NCI-H1048 (cell line): ENCODE results near the gene SIAH1.
"Not testable (repeated sequence)": the region's sequence is repeated elsewhere in the genome, so short reads cannot be mapped to it uniquely, and the experiment has no call there.

ENCODE experiments used
- DNase-seq: peaks from one replicate; lab custom pipeline; 2025; lab: John Stamatoyannopoulos, UW

The SIAH1 gene

GRCh38 chr16:48366165-48367093, 18.8 kb downstream of the SIAH1 start:
- no peak for DNase-seq

DNA sequence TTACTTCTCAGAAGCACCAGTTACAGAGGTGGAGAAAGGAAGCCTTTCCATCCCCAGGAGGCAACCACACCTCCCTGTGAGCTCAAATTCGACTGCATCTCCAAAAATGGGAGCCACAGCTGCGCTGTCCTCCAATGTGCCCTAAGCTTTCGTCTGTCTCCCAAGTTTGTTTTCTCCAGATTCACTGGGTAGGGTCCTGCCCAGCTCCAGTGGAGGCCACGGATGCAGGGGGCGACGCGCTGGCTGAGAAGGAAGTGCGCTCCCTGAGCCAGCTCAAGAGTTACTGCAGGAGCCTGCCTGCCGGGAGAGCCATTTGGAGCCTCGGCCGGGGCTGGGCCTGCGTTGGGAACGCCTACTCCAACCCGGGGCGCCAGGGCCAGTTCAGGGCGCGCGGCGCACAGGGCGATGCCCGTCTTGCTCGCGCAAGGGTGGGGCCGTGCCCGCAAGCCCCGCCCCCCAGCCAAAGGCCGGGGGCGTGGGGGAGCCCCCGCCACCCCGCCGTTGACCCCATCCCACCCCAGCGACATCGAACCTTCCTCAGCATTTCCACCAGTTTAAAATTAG, 19.5 kb downstream of the SIAH1 start:
- peak; percentile 9 for DNase-seq

DNA sequence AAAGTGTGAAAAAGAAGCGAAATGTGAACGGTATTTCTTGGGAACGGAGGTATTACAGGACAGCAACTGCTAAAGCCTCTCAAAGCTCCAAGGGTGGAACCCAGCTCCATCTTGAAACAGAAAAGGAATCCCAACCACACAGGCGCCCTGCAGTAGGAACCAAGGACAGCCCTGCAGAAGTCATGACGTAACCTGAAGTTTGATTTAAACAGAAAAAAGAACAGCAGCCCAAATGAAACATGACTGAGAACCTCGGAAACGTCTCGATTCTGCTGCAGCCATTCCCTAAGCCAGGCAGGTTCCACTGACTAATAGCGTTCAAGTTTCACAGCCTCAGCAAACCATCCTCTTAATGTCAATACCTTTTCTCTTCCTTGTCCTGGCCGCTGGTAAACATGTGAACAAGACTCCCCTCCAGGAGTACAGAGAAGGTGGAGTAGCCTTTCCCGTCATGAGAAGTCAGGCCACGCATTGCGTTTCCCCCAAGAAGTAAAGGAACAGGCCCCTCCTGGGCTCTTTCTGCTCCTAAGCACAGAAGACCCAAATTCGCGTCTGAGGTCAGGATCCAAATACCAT, 20.1 kb downstream of the SIAH1 start:
- DNase-seq = no peak

GRCh38 chr16:48361540-48362144, 23.6 kb downstream of the SIAH1 start:
- no peak for DNase-seq

DNA sequence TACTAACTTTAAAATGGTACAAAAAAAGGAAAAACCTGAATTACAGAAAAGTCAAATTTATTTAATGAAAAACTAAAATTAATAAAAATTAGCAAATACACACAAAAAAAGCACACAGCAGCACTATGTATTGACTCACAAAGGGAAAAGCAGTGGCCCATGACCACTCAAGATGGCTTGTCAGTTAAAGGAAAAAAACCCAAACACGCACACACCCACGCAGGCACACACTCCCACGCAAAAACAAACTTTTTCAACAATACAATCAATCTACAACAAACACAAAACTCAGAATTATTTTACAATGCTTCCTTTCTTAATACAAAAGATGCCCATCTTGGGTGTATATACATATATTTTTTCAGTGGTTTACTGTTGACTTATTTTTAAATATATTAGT, 24.2 kb downstream of the SIAH1 start:
- DNase-seq = no peak

DNA sequence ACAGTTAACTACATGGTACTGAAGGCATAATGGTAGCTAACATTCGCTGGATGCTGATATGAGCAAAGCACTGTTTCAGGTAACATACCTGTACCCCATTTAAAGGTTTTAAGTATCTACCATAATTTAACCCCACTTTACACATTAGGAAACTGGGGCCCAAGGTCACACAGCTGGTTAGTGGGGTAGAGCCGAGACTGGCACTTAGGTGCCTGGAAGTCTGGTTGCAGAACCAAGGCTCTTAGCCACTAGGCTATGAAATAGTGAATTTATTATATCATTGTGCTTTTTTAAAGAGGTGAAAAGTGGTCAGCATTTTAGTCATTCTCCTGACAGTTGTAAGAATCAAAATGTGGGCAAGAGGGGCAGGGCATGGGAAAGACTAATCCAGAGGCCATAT, 25.2 kb downstream of the SIAH1 start:
- no peak for DNase-seq

GRCh38 chr16:48358419-48358818, 26.8 kb downstream of the SIAH1 start:
- no peak for DNase-seq

DNA sequence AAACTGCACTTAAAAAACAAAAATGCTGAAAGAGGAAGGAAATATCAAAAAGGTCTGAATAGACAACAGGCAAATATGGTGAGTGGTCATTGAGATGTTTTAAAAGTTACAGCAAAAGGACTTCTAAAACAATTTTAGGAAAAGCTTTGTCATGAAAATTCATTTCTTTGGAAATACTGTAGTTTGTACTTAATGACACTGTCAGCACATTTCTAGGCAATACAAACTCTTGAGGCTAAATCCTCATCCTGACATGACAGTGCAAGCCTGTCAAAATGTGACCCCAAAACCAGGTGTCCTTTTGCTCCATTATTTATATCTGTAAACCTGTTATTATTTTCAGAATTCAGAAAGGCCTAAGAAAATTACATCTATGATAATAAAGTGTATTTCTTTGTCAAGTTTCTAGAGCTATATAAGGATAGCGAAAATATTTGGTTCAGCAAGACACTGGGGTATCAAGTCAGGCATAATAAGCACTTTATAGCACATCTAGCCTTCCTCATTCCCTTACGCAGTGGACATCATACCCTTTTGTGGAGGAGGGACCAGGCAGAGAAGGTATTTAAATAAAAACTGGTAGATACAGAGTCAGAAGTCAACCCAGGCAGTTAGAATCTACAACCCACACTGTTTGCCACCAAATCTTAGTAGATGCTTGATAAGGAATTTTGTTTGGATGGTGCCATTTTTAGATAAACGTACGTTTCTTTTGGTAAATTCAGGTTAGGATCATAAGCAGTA, 28.4 kb downstream of the SIAH1 start:
- no peak for DNase-seq

GRCh38 chr16:48354877-48355855, 30.0 kb downstream of the SIAH1 start:
- DNase-seq = no peak

GRCh38 chr16:48354385-48354784, 30.8 kb downstream of the SIAH1 start:
- not testable (repeated sequence) for DNase-seq

DNA sequence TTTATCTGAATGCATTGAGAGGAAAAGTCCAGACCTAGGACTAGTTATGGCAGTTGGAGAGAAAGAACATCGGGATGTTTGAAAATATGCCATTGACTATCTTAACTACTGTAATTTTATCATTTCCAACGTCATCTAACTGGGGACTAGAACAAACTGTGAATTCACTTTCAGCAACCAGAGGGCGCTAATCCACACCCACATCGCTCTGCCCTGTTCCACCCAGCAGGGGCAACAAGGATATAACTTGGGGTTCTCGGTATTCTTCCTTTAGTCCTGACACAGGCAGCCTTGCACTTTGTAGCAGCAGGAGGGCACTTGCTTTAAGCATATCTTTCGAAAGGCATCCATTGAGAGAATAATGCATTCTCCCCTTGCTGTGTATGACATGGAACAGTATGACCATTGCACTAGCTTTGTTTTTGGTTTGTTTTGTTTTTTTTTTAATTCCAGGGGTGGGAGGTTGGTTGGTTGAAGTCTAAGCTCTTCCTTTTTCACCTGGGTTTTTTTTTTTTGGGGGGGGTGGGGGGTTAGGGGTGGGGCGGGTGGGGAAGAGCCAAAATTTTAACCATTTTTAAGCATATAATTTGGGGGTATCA, 31.5 kb downstream of the SIAH1 start:
- no peak for DNase-seq

DNA sequence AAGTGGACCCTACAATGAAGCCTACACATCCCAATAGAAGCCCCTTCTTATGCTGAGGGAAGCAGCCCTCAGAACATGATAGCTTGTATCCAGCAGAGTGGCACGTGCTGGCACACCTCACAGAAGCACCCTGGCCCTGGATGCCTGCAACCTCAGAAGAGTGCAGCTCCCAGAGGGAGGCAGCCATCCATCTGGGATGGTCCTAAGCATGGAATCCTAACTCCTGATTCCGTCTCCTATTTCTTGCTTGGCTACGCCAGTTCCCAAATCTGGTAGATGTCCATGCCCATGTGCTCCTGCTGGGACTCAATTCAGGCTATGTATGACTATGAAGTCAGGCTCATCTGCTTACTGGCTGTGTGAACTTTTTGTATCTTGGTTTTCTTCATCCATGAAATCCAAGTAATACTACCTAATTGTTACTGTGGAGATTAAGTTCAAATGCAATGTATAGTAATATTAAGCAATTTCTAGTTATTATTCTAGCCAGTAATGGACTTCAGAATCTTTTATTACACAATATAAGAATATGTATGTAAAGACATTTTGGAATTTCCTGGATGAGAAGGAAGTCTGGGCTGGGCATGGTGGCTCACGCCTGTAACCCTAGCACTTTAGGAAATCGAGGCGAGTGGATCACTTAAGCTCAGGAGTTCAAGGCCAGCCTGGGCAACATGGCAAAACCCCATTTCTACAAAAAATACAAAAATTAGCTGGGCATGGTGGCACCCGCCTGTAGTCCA, 32.4 kb downstream of the SIAH1 start:
- DNase-seq = no peak

- no peak for DNase-seq
Observed at GRCh38 chr16:48350736-48351135, 34.5 kb downstream of the SIAH1 start.

DNA sequence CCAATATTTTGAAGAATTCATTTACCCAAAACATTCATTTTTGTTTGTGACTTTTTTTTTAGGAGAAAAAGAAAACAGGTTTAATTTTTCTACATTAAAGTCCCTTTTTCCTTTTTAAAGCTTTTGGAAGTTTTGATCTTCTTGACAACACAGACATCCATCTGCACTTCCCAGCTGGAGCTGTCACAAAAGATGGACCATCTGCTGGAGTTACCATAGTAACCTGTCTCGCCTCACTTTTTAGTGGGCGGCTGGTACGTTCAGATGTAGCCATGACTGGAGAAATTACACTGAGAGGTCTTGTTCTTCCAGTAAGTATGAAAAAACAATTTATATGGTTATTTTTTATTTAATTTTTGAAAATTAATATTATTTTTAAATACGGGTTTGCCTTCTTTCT, 37.2 kb downstream of the SIAH1 start:
- no peak for DNase-seq

GRCh38 chr16:48347191-48347865, 37.9 kb downstream of the SIAH1 start:
- DNase-seq = no peak

DNA sequence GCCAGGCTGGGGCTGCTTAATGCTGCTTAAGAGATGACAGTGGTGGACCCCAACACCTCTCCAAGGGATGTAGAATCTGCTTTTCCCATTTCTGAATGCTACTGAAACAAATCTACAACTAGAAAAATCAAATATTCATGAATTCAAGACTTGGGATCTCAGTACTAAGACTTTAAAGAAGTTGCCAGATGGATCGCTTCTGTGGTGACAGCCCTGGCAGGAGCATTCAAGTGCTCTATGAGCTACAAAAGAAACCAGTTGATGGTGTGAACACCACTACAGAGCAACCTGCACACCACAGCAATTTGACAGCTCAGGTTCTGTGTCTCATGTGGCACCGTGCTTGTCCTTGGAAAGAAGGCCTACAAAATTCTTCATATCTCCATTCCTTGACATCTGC, 42.6 kb downstream of the SIAH1 start:
- no peak for DNase-seq

GRCh38 chr16:48340054-48340453, 45.2 kb downstream of the SIAH1 start:
- DNase-seq = no peak

DNA sequence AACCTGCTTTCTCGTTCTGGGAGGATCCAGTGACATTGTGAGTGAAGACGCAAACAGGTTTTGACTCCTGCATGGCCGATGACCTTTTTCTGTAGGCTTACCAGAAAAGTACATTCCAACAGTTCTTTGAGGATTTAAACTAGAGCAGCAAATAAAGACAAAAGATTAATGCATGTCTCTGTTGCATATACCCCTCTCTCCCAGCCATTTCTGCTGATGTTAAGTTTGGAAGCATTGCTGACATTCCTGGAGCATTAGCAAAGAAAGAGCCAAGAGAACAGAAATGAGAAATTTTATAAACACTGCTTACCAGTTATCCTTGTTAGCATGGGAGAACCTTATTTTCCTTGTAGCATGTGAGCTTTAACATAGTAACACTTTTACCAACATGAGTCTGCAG, 49.3 kb downstream of the SIAH1 start:
- no peak for DNase-seq

DNA sequence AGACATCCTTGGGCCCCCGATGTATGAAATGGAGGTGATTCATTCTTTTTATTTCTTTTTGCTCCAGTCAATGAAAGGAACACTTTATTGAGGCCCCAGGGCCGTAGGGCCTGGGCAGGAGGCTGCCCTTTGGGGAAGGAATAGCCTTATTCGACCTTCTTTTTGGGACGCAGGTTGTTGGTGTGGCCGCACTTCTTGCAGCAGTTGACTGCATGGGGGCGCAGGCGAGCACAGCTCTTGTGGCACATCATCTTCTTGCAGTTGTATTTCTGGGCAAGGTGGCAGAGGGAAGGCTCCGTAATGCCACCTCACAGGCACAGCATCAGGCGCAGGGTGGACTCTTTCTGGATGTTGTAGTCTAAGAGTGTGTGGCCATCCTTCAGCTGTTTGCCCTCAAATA, 50.9 kb downstream of the SIAH1 start:
- no peak for DNase-seq
